Endothelial cell of umbilical vein (primary cell): Measurements from ENCODE around the gene PAX5. TPM values are rescaled to one million over a fixed set of nuclear protein-coding genes. Genes with fewer than 3 reads are reported as not detected.

Experiments used
- BruUV-seq: library from RNA; stranded (reverse); fragments of 400-500 nt; replicated peaks from 2 replicates; lab custom pipeline; 2021; lab: Mats Ljungman, UMichigan
- CTCF ChIA-PET: fragments of 300-600, 350-600 bp; sonication (Branson Sonifier 250); formaldehyde crosslinking; loops from one replicate; lab custom pipeline; 2021; ENCODE audit warnings: antibody characterized with exemption, inconsistent platforms; lab: Charles Lee
- POLR2A ChIA-PET: fragments of 300-600, 350-600 bp; sonication (Branson Sonifier 250); formaldehyde crosslinking; loops from one replicate; lab custom pipeline; 2021; ENCODE audit warnings: antibody characterized with exemption, inconsistent platforms; lab: Charles Lee
- DNase-seq: peaks from one replicate; pipeline ENCODE4 v3.0.0-alpha.2; 2011; ENCODE audit warnings: low read depth, low spot score
- FAIRE-seq: peaks from 2 replicates; lab custom pipeline; 2011; peaks lifted over from hg19 to GRCh38; lab: Jason Lieb, UNC
- H2AFZ ChIP-seq: 2 replicates; pipeline ENCODE4 v1.6.0; 2012; ENCODE audit warnings: low read depth, low read length, control low read depth, inconsistent platforms
- H3K27ac ChIP-seq: 2 replicates; pipeline ENCODE4 v1.5.1; 2011; ENCODE audit warnings: low read depth, mild to moderate bottlenecking, control low read depth, low read length, moderate library complexity; ENCODE audit not compliant: insufficient read depth
- H3K27me3 ChIP-seq, 2 experiments: 2 replicates each; pipeline versions ENCODE4 v1.6.0 to v1.6.1; 2011; ENCODE audit warnings: low read length in 2 of 2, mixed read lengths in 1 of 2; ENCODE audit not compliant: control insufficient read depth in 2 of 2, insufficient read depth in 2 of 2
- H3K36me3 ChIP-seq, 2 experiments: 2 replicates in 1 of 2; 3 replicates in 1 of 2; pipeline ENCODE4 v1.5.1; 2011; ENCODE audit warnings: low read length in 2 of 2, mild to moderate bottlenecking in 1 of 2, moderate library complexity in 1 of 2; ENCODE audit not compliant: control insufficient read depth in 2 of 2, insufficient read depth in 2 of 2; ENCODE audit errors: extremely low read depth in 1 of 2
- H3K4me1 ChIP-seq: 3 replicates; pipeline ENCODE4 v1.5.1; 2011; ENCODE audit warnings: mild to moderate bottlenecking, low read length; ENCODE audit not compliant: control insufficient read depth, insufficient read depth; ENCODE audit errors: extremely low read depth
- H3K4me2 ChIP-seq: 2 replicates; pipeline ENCODE4 v1.6.1; 2011; ENCODE audit warnings: low read length, control low read depth, mixed read lengths; ENCODE audit not compliant: insufficient read depth
- H3K4me3 ChIP-seq, 3 experiments: fragments of 200-600 bp in 1 of 3; sonication (generic), shearing (Covaris generic) in 1 of 3; replicated peaks in 1 of 3; 2 replicates each; pipeline ENCODE4 v1.5.1; 2011 to 2016; ENCODE audit warnings: control low read depth in 3 of 3, low read length in 3 of 3, mild to moderate bottlenecking in 2 of 3, inconsistent platforms in 1 of 3, low read depth in 1 of 3, moderate library complexity in 1 of 3; ENCODE audit not compliant: insufficient read depth in 1 of 3
- H3K79me2 ChIP-seq: 2 replicates; pipeline ENCODE4 v1.6.0; 2012; ENCODE audit warnings: low read length, inconsistent platforms; ENCODE audit not compliant: control insufficient read depth, insufficient read depth
- H3K9ac ChIP-seq: replicated peaks from 2 replicates; pipeline ENCODE3; 2011; ENCODE audit warnings: low read length, control low read depth; ENCODE audit not compliant: insufficient read depth; ENCODE audit errors: extremely low read depth
- H3K9me1 ChIP-seq: replicated peaks from 3 replicates; pipeline ENCODE4 v1.6.0; 2011; ENCODE audit warnings: mild to moderate bottlenecking, low read length; ENCODE audit not compliant: control insufficient read depth, insufficient read depth; ENCODE audit errors: extremely low read depth
- H3K9me3 ChIP-seq: replicated peaks from 2 replicates; pipeline ENCODE4 v1.5.1; 2012; ENCODE audit warnings: low read length, inconsistent platforms; ENCODE audit not compliant: control insufficient read depth, insufficient read depth
- H4K20me1 ChIP-seq: replicated peaks from 2 replicates; pipeline ENCODE3; 2011; ENCODE audit warnings: mild to moderate bottlenecking, low read length; ENCODE audit not compliant: control insufficient read depth, insufficient read depth; ENCODE audit errors: extremely low read depth
- EZH2 ChIP-seq: IDR thresholded peaks from 2 replicates; pipeline ENCODE4 v1.6.1; 2012; ENCODE audit warnings: borderline replicate concordance, low read depth, mild to moderate bottlenecking, moderate library complexity, low read length, inconsistent platforms; ENCODE audit not compliant: severe bottlenecking
- FOS ChIP-seq: IDR thresholded peaks from 2 replicates; pipeline ENCODE4 v1.6.1; 2011; ENCODE audit warnings: mild to moderate bottlenecking, low read length, moderate library complexity, borderline replicate concordance; ENCODE audit not compliant: insufficient read depth
- GATA2 ChIP-seq: IDR thresholded peaks from 2 replicates; pipeline ENCODE4 v1.7.0; 2011; ENCODE audit warnings: low read depth, mild to moderate bottlenecking, moderate library complexity, mixed read lengths, low read length; ENCODE audit not compliant: insufficient read length, insufficient read depth
- JUN ChIP-seq: IDR thresholded peaks from 2 replicates; pipeline ENCODE4 v1.6.1; 2011; ENCODE audit warnings: borderline replicate concordance, low read depth; ENCODE audit not compliant: insufficient read length, insufficient read depth
- MAX ChIP-seq: IDR thresholded peaks from 2 replicates; pipeline ENCODE4 v1.6.1; 2011; ENCODE audit not compliant: insufficient read depth, insufficient read length
- POLR2A ChIP-seq: IDR thresholded peaks from 2 replicates; pipeline ENCODE4 v1.6.1; 2012; ENCODE audit warnings: low read depth, mild to moderate bottlenecking, control low read depth, low read length
- dilution Hi-C: fragments of 300-500 bp; cut with MboI; formaldehyde crosslinking; loops from one replicate; pipeline ENCODE4 v1.15.0; 2019; ENCODE audit warnings: low sequenced_read_pairs; ENCODE audit not compliant: extremely low pct_ligation_motif_present
- intact Hi-C: fragments of 100-400 bp; cut with micrococcal nuclease; formaldehyde crosslinking; loops from one replicate; pipeline ENCODE4 v1.10.0; 2022
- polyA plus RNA-seq, 4 experiments: library from polyadenylated mRNA; depleted of rRNA in 3 of 4; stranded (reverse) in 3 of 4; unstranded in 1 of 4; fragments of >200 nt; gene quantifications; 2 replicates each; pipeline versions ENCODE4 v1.2.1 to v1.2.3, GENCODE V29; 2011 to 2012; ENCODE audit warnings: missing spikeins in 1 of 4
- total RNA-seq: library from RNA; stranded (reverse); gene quantifications from 2 replicates; pipeline ENCODE4 v1.2.3, GENCODE V29; 2021

Gene PAX5
- total and polyA plus RNA-seq, 2 donors (not counting 3 experiments of a cell fraction or from before 2014, with no cell fraction given), result not detected

GRCh38 chr9:36903541-36904435 is 130.3 kb downstream of the PAX5 start:
- Histone ChIP-seq H3K4me2 (no peak overlapping the region), H3K9me1 (no peaks in the 10 kb centered on the region), H3K4me1 (peaks cover 3% of the 10 kb centered on the region), H3K27ac (no peak overlapping the region), H3K27me3 (peaks cover 20 to 22% of the 10 kb centered on the region in 2 experiments), H3K36me3 (no peaks in the 10 kb centered on the region), H3K79me2 (no peaks in the 10 kb centered on the region), H2AFZ (no peak overlapping the region), H4K20me1 (no peaks in the 10 kb centered on the region), H3K4me3 (no peak overlapping the region), H3K9ac (no peak overlapping the region), H3K9me3 (no peaks in the 10 kb centered on the region)
- DNase-seq (peak; percentile 80), FAIRE-seq (peak; percentile 92)
- TF ChIP-seq POLR2A (no peak), GATA2 (no peak), JUN (peak; percentile 48), MAX (no peak), FOS (peak; percentile 59), EZH2 (no peak)
- POLR2A ChIA-PET, result no interaction called here
- intact Hi-C loops (no loop called here), dilution Hi-C loops (no loop called here)
- CTCF ChIA-PET, result interaction anchor here (1.8 to 2.6 kb wide), 2 partner anchors 9 to 30 kb away, joined by 7 to 14 read pairs; no protein-coding TSS in a partner anchor
- BruUV-seq, result no TSS peak
